Gastrocnemius medialis (tissue), 4 donors: ENCODE measurements around the gene CCDC12.

Experiments
- CTCF ChIP-seq, 5 experiments: fragments of 450-650 bp in 3 of 5; fragments of 200-600 bp in 2 of 5; sonication (generic) in 2 of 5; IDR thresholded peaks in 4 of 5; conservative IDR thresholded peaks in 1 of 5; 1 replicate in 4 of 5; 2 replicates in 1 of 5; pipeline ENCODE4 v1.5.1; 2016 to 2019; ENCODE audit warnings: antibody characterized with exemption in 5 of 5, mild to moderate bottlenecking in 3 of 5, moderate library complexity in 3 of 5
- POLR2A ChIP-seq, 2 donors: fragments of 450-650 bp; IDR thresholded peaks; one replicate each; pipeline ENCODE4 v1.6.1; 2017; ENCODE audit warnings: antibody characterized with exemption in 2 of 2, mild to moderate bottlenecking in 2 of 2, moderate library complexity in 2 of 2

- TF ChIP-seq CTCF (IDR thresholded peaks at IDR 0.05 in 4 of 5, conservative IDR thresholded peaks at IDR 0.05 in 1 of 5) (no peak), POLR2A (IDR thresholded peaks at IDR 0.05) (no peak)
Measured at GRCh38 chr3:47005212-47006144, 28.9 kb upstream of the CCDC12 start.
